ELF-1 (cell line): ENCODE measurements around the gene COL9A2.

Source experiments
- DNase-seq: peaks from one replicate; pipeline ENCODE4 v3.0.0-alpha.2; 2016; ENCODE audit warnings: low read depth, low spot score

Gene COL9A2

DNA sequence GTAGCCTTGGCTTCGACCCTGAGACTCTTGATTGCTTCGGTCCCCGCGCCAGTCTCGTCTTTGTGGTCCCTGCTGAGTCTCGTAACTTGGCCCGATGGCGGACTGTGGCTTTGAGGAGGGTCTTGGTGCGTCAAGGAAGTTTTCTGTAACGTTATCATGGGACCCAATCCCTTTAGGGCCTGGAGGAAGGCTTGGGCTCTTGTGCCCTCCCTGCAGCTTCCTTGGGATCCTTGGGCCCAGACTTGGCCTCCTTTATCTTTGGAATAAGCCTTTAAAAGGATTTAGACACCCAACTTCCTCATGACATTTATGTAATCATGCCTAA is 58.7 kb downstream of the COL9A2 start:
- no peak for DNase-seq

DNA sequence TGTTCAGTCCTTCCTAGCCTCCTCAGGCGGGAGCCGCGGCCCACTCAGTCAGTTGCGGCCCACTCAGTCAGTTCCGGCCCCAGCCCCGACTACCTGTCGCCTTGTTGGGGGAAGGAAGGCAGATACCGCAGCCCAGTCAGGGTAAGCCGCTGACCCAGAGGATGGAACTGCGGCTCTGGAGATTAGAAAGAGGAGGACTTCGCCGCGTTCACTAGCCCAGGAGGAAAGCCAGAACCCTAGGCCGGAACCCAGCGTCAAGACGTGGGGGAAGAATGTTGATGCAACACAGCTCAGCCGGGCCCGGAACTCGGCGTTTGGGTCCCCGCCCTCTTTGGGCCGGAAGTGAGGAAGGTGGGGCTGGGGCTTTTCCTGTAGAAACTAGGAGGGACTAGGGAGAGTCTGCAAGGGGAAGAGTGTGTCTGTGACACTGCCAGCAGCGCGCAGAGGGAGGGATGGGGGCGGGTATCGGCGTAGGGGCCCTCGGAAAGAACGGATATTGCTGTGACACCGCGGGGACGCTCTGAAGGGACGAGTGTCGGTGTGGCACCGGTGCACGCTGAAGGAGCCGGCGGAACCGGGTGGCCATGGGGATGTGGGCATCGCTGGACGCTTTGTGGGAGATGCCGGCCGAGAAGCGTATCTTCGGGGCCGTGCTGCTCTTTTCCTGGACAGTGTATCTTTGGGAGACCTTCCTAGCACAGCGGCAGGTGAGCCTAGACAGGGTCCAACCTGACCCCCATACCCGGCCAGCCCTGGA is 59.2 kb downstream of the COL9A2 start, which contains the start of gene ZMPSTE24:
ZMPSTE24 (plus strand) TSS at position 549 of the 757 bp plus-strand sequence; CDS start at position 585, 36 bp downstream.
- peak; percentile 99 for DNase-seq

DNA sequence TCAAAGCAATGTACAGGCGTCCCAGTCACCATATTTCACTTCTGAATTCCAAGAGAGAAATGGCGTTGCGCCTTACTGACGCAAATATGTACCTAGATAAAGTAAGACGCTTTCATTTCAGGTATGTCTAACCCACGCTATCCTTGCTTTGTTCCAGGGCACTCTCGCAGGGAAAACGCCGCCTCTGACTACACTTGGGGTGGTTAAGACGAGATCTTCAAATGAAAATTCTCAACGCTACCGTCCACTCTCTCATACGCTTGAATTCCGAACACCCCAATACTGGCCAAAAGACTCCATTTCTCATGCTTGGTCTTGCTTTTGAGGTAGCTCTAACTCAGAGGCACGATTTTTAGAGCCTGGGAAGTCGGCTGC is 59.8 kb downstream of the COL9A2 start:
- DNase-seq: no peak

DNA sequence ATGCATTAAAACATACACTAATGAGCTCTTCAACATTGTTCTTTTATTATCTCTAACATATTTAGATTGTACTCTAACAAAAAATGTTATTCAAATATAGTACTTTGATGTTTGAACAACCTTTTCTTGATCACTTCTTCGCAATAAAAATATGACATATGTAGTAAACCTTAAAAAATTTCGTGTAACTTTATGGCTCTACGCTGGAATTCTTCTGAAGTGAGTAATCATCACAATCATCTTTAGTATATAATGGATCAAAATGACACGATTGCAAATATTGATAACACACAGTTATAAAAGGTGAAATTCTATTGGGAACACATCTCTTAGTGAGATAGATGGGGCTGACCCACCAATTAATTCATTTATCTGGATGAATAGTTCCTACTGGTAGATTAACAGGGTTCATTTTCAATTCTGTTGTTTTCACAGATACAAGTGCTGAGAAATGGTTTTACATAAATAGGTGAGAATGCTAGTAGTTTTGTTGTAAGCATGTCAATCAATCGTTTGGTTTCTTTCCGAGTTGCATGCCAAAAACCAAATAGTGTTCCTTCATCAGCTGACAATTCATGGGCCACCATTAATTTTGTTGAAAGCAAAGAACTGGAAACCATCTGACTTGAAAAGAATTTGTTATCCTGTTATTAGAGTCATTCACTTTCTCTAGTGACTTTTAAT is 60.5 kb downstream of the COL9A2 start:
- no peak for DNase-seq

DNA sequence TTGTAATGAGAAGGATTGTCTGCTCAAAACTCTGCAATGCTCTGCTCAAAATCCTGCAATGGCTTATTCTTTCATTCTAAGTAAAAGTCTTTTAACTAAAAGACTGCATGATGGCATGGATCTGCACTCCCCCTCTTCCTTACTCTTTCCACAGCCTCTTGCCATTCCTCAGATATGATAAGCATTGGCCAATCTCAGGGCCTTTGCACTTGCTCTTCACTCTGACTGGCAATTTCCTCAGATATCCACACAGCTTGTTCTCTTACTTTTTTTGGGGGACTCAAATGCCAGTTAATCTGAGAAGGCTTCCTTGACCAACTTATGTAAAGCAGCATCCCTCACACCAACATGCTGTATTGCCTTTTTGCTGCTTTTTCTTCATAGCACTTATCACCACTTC is 61.9 kb downstream of the COL9A2 start:
- no peak for DNase-seq

DNA sequence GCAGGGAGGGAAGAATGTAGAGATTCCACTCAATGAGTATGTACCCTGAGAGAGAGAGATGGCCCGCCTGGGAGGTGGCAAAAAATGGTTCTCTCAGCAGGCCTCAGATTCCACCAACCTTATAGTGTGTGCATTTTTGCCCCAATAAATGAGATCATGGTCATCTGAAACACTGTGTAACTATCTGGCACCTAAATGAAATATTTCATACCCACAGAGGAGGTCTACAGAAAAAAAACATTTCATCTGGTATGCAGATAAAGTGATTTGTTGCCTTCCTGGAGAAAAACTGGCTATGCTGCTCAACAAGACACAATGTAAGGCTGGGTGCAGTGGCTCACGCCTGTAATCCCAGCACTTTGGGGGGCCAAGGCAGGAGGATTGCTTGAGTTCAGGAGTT is 64.5 kb downstream of the COL9A2 start:
- DNase-seq: no peak

DNA sequence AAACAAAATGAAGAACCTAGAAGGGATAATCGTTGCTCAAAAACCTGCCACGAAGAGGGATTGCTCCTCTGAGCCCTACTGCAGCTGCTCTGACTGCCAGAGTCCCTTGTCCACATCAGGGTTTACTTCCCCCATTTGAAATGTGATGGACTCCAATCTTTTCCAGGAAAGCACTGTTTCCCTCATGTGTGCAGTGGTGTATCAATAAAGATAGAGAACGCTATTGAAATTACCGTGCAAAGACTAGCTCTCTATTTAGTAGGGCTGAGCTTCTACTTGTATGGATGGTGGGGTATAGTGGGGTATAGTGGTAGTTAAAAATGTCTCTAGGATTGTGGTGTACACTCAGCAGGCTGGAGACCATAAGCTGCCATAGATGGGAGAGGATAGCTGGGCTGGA is 65.6 kb downstream of the COL9A2 start:
- DNase-seq: no peak
